Occipital lobe (tissue), 2 donors: ENCODE measurements around the gene HEBP1. TPM values are rescaled to one million over a fixed set of nuclear protein-coding genes. Genes with fewer than 3 reads are reported as not detected.

Experiments used
- DNase-seq: peaks from one replicate; lab custom pipeline; 2025; lab: John Stamatoyannopoulos, UW
- total RNA-seq: library from RNA; depleted of rRNA; stranded (reverse); fragments of >200 nt; gene quantifications from one replicate; pipeline ENCODE4 v1.2.3, GENCODE V29; 2014

The HEBP1 gene
- total RNA-seq, 1 donor from 2014 or later = 2.2 TPM

GRCh38 chr12:12990700-12991468 is 9.2 kb downstream of the HEBP1 start:
- no peak for DNase-seq

GRCh38 chr12:12987421-12987820 is 12.6 kb downstream of the HEBP1 start:
- DNase-seq = no peak

- no peak for DNase-seq
These were observed 13.2 kb downstream of the HEBP1 start for GRCh38 chr12:12986775-12987331.

- DNase-seq = no peak
These were observed 14.2 kb downstream of the HEBP1 start for GRCh38 chr12:12985817-12986408.

- DNase-seq = no peak
These were observed 15.9 kb downstream of the HEBP1 start for GRCh38 chr12:12984149-12984548.

- DNase-seq = no peak
These were observed 16.5 kb downstream of the HEBP1 start for GRCh38 chr12:12983420-12984035.

- DNase-seq = no peak
These were observed 17.7 kb downstream of the HEBP1 start for GRCh38 chr12:12982331-12982730.

GRCh38 chr12:12979731-12980259 is 20.3 kb downstream of the HEBP1 start:
- no peak for DNase-seq

GRCh38 chr12:12979126-12979525 is 20.9 kb downstream of the HEBP1 start:
- no peak for DNase-seq

GRCh38 chr12:12977231-12977630 is 22.8 kb downstream of the HEBP1 start:
- DNase-seq = no peak

- peak; percentile 11 for DNase-seq
These were observed 23.7 kb downstream of the HEBP1 start for GRCh38 chr12:12976366-12976765.

- DNase-seq = no peak
These were observed 24.6 kb downstream of the HEBP1 start for GRCh38 chr12:12975322-12976077.

- no peak for DNase-seq
These were observed 25.9 kb downstream of the HEBP1 start for GRCh38 chr12:12974211-12974610.

GRCh38 chr12:12973019-12973418 is 27.0 kb downstream of the HEBP1 start:
- no peak for DNase-seq

GRCh38 chr12:12965836-12966235 is 34.2 kb downstream of the HEBP1 start:
- DNase-seq = no peak

GRCh38 chr12:12964255-12964654 is 35.8 kb downstream of the HEBP1 start:
- DNase-seq = no peak

GRCh38 chr12:12960639-12961209 is 39.3 kb downstream of the HEBP1 start:
- no peak for DNase-seq

- no peak for DNase-seq
These were observed 41.2 kb downstream of the HEBP1 start for GRCh38 chr12:12958886-12959285.

- no peak for DNase-seq
These were observed 45.0 kb downstream of the HEBP1 start for GRCh38 chr12:12954878-12955625.

GRCh38 chr12:12954356-12954755 is 45.7 kb downstream of the HEBP1 start:
- no peak for DNase-seq
